Ovary (tissue), 9 donors: ENCODE measurements around the gene GJB4. TPM values are rescaled to one million over a fixed set of nuclear protein-coding genes. Genes with fewer than 3 reads are reported as not detected.

Source experiments
- DNase-seq, 5 donors: peaks; one replicate each; pipeline ENCODE4 v3.0.0-alpha.2; 2019 to 2020
- H3K27ac ChIP-seq, 2 donors: fragments of 200-600 bp; one replicate each; pipeline versions ENCODE4 v1.5.1 to v1.8.0; 2019 to 2022
- H3K27me3 ChIP-seq: fragments of 200-600 bp; one replicate; pipeline ENCODE4 v1.8.0; 2022
- H3K36me3 ChIP-seq: fragments of 200-600 bp; sonication (generic); one replicate; pipeline ENCODE4 v1.5.1; 2019
- H3K4me1 ChIP-seq: one replicate; pipeline ENCODE4 v1.8.1; 2013; ENCODE audit warnings: mild to moderate bottlenecking, moderate library complexity; ENCODE audit not compliant: insufficient read depth
- H3K4me3 ChIP-seq: fragments of 200-600 bp; sonication (generic); one replicate; pipeline ENCODE4 v1.5.1; 2017
- H3K9me3 ChIP-seq, 2 donors: fragments of 200-600 bp in 1 of 2; sonication (generic) in 1 of 2; one replicate each; pipeline versions ENCODE4 v1.5.1 to v1.8.1; 2013 to 2019; ENCODE audit warnings: mild to moderate bottlenecking in 1 of 2, moderate library complexity in 1 of 2
- CTCF ChIP-seq, 3 donors: fragments of 450-650 bp in 2 of 3; fragments of 200-600 bp in 1 of 3; IDR thresholded peaks; one replicate each; pipeline versions ENCODE4 v1.5.1 to v1.8.0; 2016 to 2022; ENCODE audit warnings: antibody characterized with exemption in 3 of 3, mild to moderate bottlenecking in 1 of 3
- EP300 ChIP-seq: sonication (generic); formaldehyde crosslinking; IDR thresholded peaks from one replicate; pipeline ENCODE4 v1.6.1; 2017; ENCODE audit warnings: antibody characterized with exemption
- POLR2A ChIP-seq: fragments of 450-650 bp; IDR thresholded peaks from one replicate; pipeline ENCODE4 v1.6.1; 2017; ENCODE audit warnings: antibody characterized with exemption, mild to moderate bottlenecking, moderate library complexity
- WGBS, 3 donors: extraction: QIAGEN DNeasy Blood & Tissue Kit in 1 of 3; methylation state at CpG; one replicate each; pipeline versions ENCODE4 v1.1.5 to v1.1.7; 2013 to 2017; 5-methylcytosine and 5-hydroxymethylcytosine counted together
- intact Hi-C, 4 donors: fragments of 100-400 bp; cut with DNase I; formaldehyde crosslinking; loops; one replicate each; pipeline versions ENCODE4 v1.11.0 to v1.15.1; 2022 to 2023
- polyA plus RNA-seq, 2 donors: library from polyadenylated mRNA; stranded (reverse); fragments of 200-250 nt in 1 of 2; fragments of 350-450 nt in 1 of 2; fragmentation: Illumina TruSeq in 1 of 2; extraction: RNeasy Lipid Tissue Mini Kit (QIAGEN cat#74804) in 1 of 2; gene quantifications; one replicate each; pipeline ENCODE4 v1.2.3, GENCODE V29; 2013 to 2014
- total RNA-seq, 7 donors: library from RNA; depleted of rRNA in 2 of 7; stranded (reverse); fragments of >200 nt in 2 of 7; fragmentation: NEBNext Ultra II Directional in 3 of 7; extraction: Animal tissue kit (Norgen Biotek cat#: 25700) in 3 of 7; gene quantifications; one replicate each; pipeline versions ENCODE4 v1.1.0 to v1.2.4, GENCODE V29; 2016 to 2023
- donor health status: DM: no; HTN: no; CAD: no; lungs with moderate emphysema.
- donor health status: DM: no; HTN: no; CAD: no.
- donor health status: Bipolar disorder and iron deficiency.
- donor health status: DM: yes; HTN: yes; CAD: no.
- donor health status: DM: no; HTN: no; CAD: no.
- donor health status: DM: yes; HTN: yes; CAD: no.

Gene GJB4
- total and polyA plus RNA-seq, 9 donors: not detected

DNA sequence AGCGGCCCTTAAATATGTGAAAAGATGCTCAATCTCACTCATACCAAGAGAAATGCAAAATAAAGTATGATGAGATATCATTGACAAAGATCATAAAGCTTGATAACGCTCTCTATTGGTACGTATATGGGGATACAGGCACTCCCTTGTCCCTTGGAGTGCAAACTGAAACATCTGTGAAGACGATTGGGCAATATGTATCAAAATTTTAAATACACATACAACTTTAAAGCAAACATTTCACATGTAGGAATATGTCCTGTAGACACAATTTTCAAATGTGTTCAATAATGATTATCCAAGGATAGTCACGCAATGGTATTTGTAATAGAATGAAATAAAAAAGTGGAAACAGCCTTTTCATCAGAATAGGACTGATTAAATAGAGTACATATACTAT is 19.5 kb downstream of the GJB4 start:
- Histone ChIP-seq H3K27ac (no peak overlapping the region), H3K9me3 (no peaks in the 10 kb centered on the region), H3K36me3 (no peaks in the 10 kb centered on the region), H3K4me1 (peaks cover 4% of the 10 kb centered on the region), H3K27me3 (no peaks in the 10 kb centered on the region), H3K4me3 (no peak overlapping the region)
- DNase-seq: no peak
- 64 to 86% (median 67%) methylated on average over 5 of the region's 5 CpGs for WGBS, 3 donors
- intact Hi-C loops: no loop called here
- no peak for TF ChIP-seq POLR2A
- no peak for TF ChIP-seq EP300
- TF ChIP-seq CTCF (IDR thresholded peaks at IDR 0.05): no peak

DNA sequence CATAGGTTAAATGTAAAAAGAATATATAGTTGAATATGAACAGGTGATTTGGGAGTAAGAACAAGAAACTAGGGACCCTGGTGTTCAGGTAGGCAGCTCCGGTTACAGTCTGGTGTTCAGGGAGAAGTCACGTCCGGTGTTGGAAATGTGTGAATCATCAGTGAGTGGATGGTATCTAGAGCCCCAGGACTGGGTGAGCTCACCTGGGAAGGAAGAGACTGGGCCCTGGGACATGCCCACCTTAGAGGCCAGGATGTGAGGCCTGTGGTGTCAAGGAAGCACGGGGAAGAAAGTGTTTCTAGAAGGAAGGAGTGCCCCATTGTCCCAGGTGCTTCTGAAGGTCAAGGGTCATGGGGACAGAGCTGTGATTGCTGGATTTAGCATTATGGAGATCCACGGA is 20.0 kb downstream of the GJB4 start:
- no peak overlapping the region for H3K4me3 ChIP-seq
- 74 to 80% (median 75%) methylated on average over 5 of the region's 5 CpGs for WGBS, 3 donors
- no peak overlapping the region for H3K27ac ChIP-seq
- no peaks in the 10 kb centered on the region for H3K27me3 ChIP-seq
- intact Hi-C loops: no loop called here
- peaks cover 4% of the 10 kb centered on the region for H3K4me1 ChIP-seq
- no peaks in the 10 kb centered on the region for H3K36me3 ChIP-seq
- no peak for DNase-seq
- TF ChIP-seq POLR2A (no peak), EP300 (no peak), CTCF (IDR thresholded peaks at IDR 0.05) (no peak)
- H3K9me3 ChIP-seq: no peaks in the 10 kb centered on the region

DNA sequence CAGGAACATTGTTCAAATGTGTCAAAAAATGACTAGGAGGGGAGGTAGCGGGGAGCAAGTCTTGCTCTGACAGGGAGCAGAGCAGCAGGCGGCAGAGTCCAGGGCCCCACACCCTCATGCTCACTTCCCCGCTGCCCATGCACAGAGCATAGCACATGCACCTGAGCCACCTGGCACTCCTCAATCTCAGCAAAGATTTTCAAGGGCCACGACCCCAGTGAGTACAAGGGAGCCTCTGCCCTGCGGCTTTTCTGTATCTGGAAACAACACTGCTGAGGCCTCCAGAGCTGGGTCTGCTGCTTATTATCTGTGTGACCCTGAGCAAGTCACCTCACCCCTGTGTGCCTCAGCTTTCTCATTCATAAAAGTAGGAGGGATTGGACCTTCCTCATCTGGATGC is 20.4 kb downstream of the GJB4 start:
- no peak overlapping the region for H3K27ac ChIP-seq
- TF ChIP-seq EP300 (no peak), CTCF (IDR thresholded peaks at IDR 0.05) (no peak), POLR2A (no peak)
- no peaks in the 10 kb centered on the region for H3K36me3 ChIP-seq
- intact Hi-C loops: no loop called here
- H3K9me3 ChIP-seq: no peaks in the 10 kb centered on the region
- H3K4me3 ChIP-seq: no peak overlapping the region
- 79 to 88% (median 80%) methylated on average over 5 of the region's 5 CpGs for WGBS, 3 donors
- H3K27me3 ChIP-seq: no peaks in the 10 kb centered on the region
- DNase-seq: no peak
- H3K4me1 ChIP-seq: peaks cover 4% of the 10 kb centered on the region

GRCh38 chr1:34780528-34780927 is 21.0 kb downstream of the GJB4 start:
- no peaks in the 10 kb centered on the region for H3K27me3 ChIP-seq
- no peak overlapping the region for H3K27ac ChIP-seq
- WGBS, 3 donors: 72 to 90% (median 78%) methylated on average over 2 of the region's 2 CpGs
- peaks cover 4% of the 10 kb centered on the region for H3K4me1 ChIP-seq
- H3K4me3 ChIP-seq: no peak overlapping the region
- no peaks in the 10 kb centered on the region for H3K36me3 ChIP-seq
- no peak for DNase-seq
- no peaks in the 10 kb centered on the region for H3K9me3 ChIP-seq
- TF ChIP-seq POLR2A (no peak), CTCF (IDR thresholded peaks at IDR 0.05) (no peak), EP300 (no peak)
- intact Hi-C loops: no loop called here
